Prostate gland (tissue), 2 donors: ENCODE data around the gene NPTX1. TPM values are rescaled to one million over a fixed set of nuclear protein-coding genes. Genes with fewer than 3 reads are reported as not detected.

Source experiments
- DNase-seq: peaks from one replicate; pipeline ENCODE4 v3.0.0-alpha.2; 2019; ENCODE audit warnings: low spot score
- H3K27ac ChIP-seq, 2 donors: fragments of 200-600 bp; sonication (generic); 2 replicates each; pipeline ENCODE4 v1.5.1; 2017 to 2019
- H3K27me3 ChIP-seq: fragments of 200-600 bp; sonication (generic); replicated peaks from 2 replicates; pipeline ENCODE4 v1.5.1; 2019; ENCODE audit not compliant: insufficient read depth
- H3K36me3 ChIP-seq, 2 donors: fragments of 200-600 bp; sonication (generic); 1 replicate in 1 of 2; 2 replicates in 1 of 2; pipeline versions ENCODE4 v1.5.1 to v1.8.1; 2017 to 2019
- H3K4me1 ChIP-seq: fragments of 200-600 bp; sonication (generic); replicated peaks from 2 replicates; pipeline ENCODE4 v1.5.1; 2019
- H3K4me3 ChIP-seq, 2 donors: fragments of 200-600 bp; sonication (generic); 2 replicates each; pipeline ENCODE4 v1.5.1; 2017 to 2019
- H3K9me3 ChIP-seq: fragments of 200-600 bp; sonication (generic); 2 replicates; pipeline ENCODE4 v1.5.1; 2017
- POLR2A ChIP-seq: fragments of 450-650 bp; IDR thresholded peaks from one replicate; pipeline ENCODE4 v1.6.1; 2016; ENCODE audit warnings: antibody characterized with exemption, mild to moderate bottlenecking
- POLR2AphosphoS5 ChIP-seq: sonication (generic); formaldehyde crosslinking; IDR thresholded peaks from one replicate; pipeline ENCODE4 v1.6.1; 2017; ENCODE audit warnings: antibody characterized with exemption
- WGBS: methylation state at CpG from one replicate; pipeline ENCODE4 v1.1.5; 2018; 5-methylcytosine and 5-hydroxymethylcytosine counted together
- intact Hi-C: fragments of 100-400 bp; cut with DNase I; formaldehyde crosslinking; loops from one replicate; pipeline ENCODE4 v1.14.2; 2022
- total RNA-seq, 2 donors: library from RNA; depleted of rRNA; stranded (reverse); fragments of >200 nt; gene quantifications; one replicate each; pipeline ENCODE4 v1.1.0, GENCODE V29; 2016
- TF ChIP-seq, protein P1 (sequence below), 4 experiments: fragments of 200-600 bp in 2 of 4; fragments of 450-650 bp in 2 of 4; sonication (generic) in 2 of 4; IDR thresholded peaks; 1 replicate in 3 of 4; 2 replicates in 1 of 4; pipeline ENCODE4 v1.5.1; 2016 to 2019; ENCODE audit warnings: antibody characterized with exemption in 4 of 4, mild to moderate bottlenecking in 2 of 4, moderate library complexity in 2 of 4

The NPTX1 gene
- total RNA-seq, 2 donors from 2014 or later: 0.34 to 0.73 TPM

DNA sequence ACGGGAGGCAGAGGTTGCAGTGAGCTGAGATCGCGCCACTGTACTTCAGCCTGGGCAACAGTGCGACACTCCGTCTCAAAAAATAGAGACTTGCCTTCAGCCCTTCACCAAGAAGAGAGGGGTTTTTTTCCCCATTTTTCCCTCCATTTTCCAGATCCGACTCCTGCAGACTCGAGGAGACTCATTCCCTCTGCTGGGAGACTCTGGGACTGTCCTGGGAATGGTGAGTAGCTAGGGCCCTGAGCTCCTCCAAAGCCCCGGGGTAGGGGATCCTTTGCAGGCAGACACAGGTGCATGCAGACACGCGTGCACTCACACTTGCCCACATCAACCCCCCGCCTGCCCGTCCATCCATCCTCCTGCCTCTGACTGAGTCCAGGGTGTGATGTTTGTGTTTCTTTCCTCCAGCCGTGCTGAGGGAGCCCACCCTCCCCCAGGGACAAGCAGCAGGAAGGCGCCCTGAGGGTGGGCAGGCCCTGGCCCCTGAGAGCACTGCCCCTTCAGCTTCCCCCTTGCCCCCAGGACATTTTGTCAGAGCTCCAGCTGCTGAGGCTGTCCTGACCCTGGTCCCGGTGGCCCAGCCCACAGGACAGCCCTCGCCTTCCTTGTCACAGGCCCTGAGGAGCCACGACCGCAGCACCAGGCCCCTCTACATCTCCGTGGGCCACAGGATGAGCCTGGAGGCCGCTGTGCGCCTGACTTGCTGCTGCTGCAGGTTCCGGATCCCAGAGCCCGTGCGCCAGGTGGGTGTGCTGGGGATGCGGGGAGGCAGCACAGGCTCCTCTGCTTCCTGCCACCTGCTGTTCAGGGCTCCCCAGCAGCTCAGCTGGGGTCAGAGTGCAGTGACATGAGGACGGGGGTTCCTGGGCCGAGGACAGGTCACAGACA lies 51.3 kb downstream of the NPTX1 start:
- 86% methylated on average over 27 of the region's 27 CpGs for WGBS
- intact Hi-C loops: loop anchor here (5.0 kb wide), 2 partner anchors 152 to 442 kb away; no protein-coding TSS in a partner anchor
- no peaks in the 10 kb centered on the region for H3K36me3 ChIP-seq
- DNase-seq: no peak
- H3K27me3 ChIP-seq: no peaks in the 10 kb centered on the region
- H3K4me1 ChIP-seq: no peaks in the 10 kb centered on the region
- no peaks in the 10 kb centered on the region for H3K9me3 ChIP-seq
- no peak overlapping the region for H3K27ac ChIP-seq
- TF ChIP-seq, protein P1, sequence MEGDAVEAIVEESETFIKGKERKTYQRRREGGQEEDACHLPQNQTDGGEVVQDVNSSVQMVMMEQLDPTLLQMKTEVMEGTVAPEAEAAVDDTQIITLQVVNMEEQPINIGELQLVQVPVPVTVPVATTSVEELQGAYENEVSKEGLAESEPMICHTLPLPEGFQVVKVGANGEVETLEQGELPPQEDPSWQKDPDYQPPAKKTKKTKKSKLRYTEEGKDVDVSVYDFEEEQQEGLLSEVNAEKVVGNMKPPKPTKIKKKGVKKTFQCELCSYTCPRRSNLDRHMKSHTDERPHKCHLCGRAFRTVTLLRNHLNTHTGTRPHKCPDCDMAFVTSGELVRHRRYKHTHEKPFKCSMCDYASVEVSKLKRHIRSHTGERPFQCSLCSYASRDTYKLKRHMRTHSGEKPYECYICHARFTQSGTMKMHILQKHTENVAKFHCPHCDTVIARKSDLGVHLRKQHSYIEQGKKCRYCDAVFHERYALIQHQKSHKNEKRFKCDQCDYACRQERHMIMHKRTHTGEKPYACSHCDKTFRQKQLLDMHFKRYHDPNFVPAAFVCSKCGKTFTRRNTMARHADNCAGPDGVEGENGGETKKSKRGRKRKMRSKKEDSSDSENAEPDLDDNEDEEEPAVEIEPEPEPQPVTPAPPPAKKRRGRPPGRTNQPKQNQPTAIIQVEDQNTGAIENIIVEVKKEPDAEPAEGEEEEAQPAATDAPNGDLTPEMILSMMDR (IDR thresholded peaks at IDR 0.05): no peak
- TF ChIP-seq POLR2AphosphoS5 (no peak), POLR2A (no peak)
- H3K4me3 ChIP-seq: no peak overlapping the region

DNA sequence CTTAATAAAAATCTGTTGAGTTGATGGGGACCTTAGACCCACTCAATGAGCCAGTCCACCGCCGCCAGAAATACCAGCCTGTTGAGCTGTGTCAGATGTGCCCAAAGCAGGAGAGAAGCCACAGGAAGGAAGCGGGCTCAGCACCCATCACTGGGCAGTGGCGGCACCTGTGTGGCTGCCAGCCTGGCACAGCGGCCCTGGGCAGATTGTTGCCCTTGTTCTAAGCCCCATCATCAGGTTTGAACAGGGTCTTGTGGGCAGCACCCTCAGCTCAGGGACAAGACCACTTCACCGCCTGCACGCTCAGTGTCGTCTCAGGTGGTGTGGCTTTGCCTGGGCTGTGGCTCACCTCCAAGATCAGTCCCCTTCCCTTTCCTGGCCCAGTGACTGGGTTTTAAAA lies 52.1 kb downstream of the NPTX1 start:
- WGBS: 70% methylated on average over 8 of the region's 8 CpGs
- intact Hi-C loops: no loop called here
- DNase-seq: no peak
- no peaks in the 10 kb centered on the region for H3K9me3 ChIP-seq
- H3K27me3 ChIP-seq: no peaks in the 10 kb centered on the region
- H3K27ac ChIP-seq: no peak overlapping the region
- no peaks in the 10 kb centered on the region for H3K4me1 ChIP-seq
- TF ChIP-seq POLR2A (no peak), POLR2AphosphoS5 (no peak)
- TF ChIP-seq, protein P1 (IDR thresholded peaks at IDR 0.05): no peak
- no peak overlapping the region for H3K4me3 ChIP-seq
- H3K36me3 ChIP-seq: no peaks in the 10 kb centered on the region

DNA sequence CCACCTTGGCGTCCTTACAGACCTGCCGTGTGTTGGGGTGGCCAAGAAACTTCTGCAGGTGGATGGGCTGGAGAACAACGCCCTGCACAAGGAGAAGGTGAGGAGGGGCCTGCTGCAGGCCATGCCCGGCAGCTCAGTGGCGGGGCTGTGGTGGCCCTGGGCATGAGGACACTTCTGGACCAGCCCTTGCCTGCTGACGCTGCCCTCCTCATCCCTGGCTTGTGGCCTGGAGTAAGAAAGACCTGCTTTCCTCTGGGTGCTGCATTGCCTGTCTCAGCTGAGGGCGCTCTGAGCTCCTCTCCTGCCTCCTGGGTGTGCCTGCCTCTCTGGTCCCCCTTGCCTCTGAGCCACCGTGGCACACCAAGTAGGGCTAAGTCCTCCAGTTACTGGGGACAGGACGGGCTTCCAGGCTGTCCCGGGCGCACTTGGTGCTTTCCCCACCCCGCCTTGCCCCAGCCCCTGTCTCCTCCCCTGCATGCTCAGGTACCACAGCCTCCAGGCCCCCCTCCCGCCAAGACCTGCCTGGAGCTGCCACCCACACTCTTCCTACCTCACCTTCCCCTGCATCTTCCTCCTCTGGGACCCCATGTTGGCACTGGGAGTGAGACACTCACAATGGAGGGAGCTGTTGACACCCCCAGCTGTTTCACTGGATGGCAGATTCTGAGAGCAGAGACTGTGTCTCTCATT lies 52.7 kb downstream of the NPTX1 start:
- TF ChIP-seq POLR2A: no peak
- TF ChIP-seq, protein P1 (IDR thresholded peaks at IDR 0.05): no peak
- TF ChIP-seq POLR2AphosphoS5: no peak
- no peaks in the 10 kb centered on the region for H3K4me1 ChIP-seq
- no peak overlapping the region for H3K27ac ChIP-seq
- H3K9me3 ChIP-seq: no peaks in the 10 kb centered on the region
- intact Hi-C loops: no loop called here
- H3K36me3 ChIP-seq: no peaks in the 10 kb centered on the region
- 55% methylated on average over 13 of the region's 13 CpGs for WGBS
- H3K4me3 ChIP-seq: no peak overlapping the region
- no peak for DNase-seq
- no peaks in the 10 kb centered on the region for H3K27me3 ChIP-seq

DNA sequence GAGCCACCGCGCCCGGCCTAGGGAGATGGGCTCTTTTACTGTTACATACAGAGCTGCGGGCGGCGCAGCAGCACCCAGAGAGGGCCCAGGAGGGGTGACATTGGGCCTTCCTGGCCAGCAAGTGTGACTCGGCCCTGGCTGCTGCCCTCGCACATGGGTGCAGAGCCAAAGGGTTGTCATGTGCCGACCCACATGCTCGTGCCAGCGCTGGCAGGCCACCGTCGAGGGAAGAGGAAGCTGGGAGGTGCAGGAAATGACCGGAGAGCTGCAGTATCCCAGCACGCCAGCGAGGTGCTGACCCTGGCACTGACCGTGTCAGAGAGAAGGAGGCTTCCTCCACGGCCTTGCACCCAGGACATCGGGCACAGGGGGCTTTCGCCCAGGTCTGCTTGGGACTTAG lies 53.4 kb downstream of the NPTX1 start:
- DNase-seq: no peak
- 67% methylated on average over 18 of the region's 20 CpGs for whole genome bisulfite sequencing
- intact Hi-C loops: no loop called here

More for the DNA sequence above, 53.4 kb downstream of the NPTX1 start:
- no peaks in the 10 kb centered on the region for H3K36me3 ChIP-seq
- no peaks in the 10 kb centered on the region for H3K27me3 ChIP-seq
- no peaks in the 10 kb centered on the region for H3K9me3 ChIP-seq
- TF ChIP-seq, protein P1 (IDR thresholded peaks at IDR 0.05): no peak
- TF ChIP-seq POLR2AphosphoS5: no peak
- no peak for TF ChIP-seq POLR2A
- no peak overlapping the region for H3K4me3 ChIP-seq
- H3K27ac ChIP-seq: no peak overlapping the region
- H3K4me1 ChIP-seq: no peaks in the 10 kb centered on the region
